Loucy (cell line): ENCODE measurements around the gene TNFRSF8.

Experiments used
- H2AFZ ChIP-seq: fragments of 200-600 bp; sonication (generic); 2 replicates; pipeline ENCODE4 v1.6.0; 2016; ENCODE audit warnings: antibody characterized with exemption, mild to moderate bottlenecking, low read length, moderate library complexity
- H3F3A ChIP-seq: fragments of 200-600 bp; 2 replicates; pipeline ENCODE4 v1.6.0; 2016; ENCODE audit warnings: antibody characterized with exemption, low read depth, mild to moderate bottlenecking
- H3K27me3 ChIP-seq: fragments of 200-600 bp; sonication (generic); 2 replicates; pipeline ENCODE4 v1.6.1; 2014; ENCODE audit warnings: low read length, mild to moderate bottlenecking; ENCODE audit not compliant: insufficient read depth, poor library complexity, severe bottlenecking
- H3K36me3 ChIP-seq: fragments of 200-600 bp; sonication (generic); 2 replicates; pipeline ENCODE4 v1.6.1; 2016; ENCODE audit warnings: low read length; ENCODE audit not compliant: insufficient read depth
- H3K4me1 ChIP-seq: fragments of 200-600 bp; sonication (generic); 2 replicates; pipeline ENCODE4 v1.5.1; 2014; ENCODE audit warnings: low read length, mild to moderate bottlenecking; ENCODE audit not compliant: insufficient read depth, poor library complexity, severe bottlenecking
- H3K4me2 ChIP-seq: fragments of 200-600 bp; sonication (generic); 2 replicates; pipeline ENCODE4 v1.6.0; 2014; ENCODE audit warnings: antibody characterized with exemption, low read length, low read depth, mild to moderate bottlenecking; ENCODE audit not compliant: poor library complexity, severe bottlenecking
- H3K4me3 ChIP-seq: fragments of 200-600 bp; sonication (generic); 2 replicates; pipeline ENCODE4 v1.5.1; 2014; ENCODE audit warnings: low read length, mild to moderate bottlenecking, mixed read lengths; ENCODE audit not compliant: poor library complexity, severe bottlenecking
- H3K79me2 ChIP-seq: fragments of 200-600 bp; sonication (generic); 2 replicates; pipeline ENCODE4 v1.6.1; 2014; ENCODE audit warnings: low read length; ENCODE audit not compliant: insufficient read depth
- H3K9ac ChIP-seq: fragments of 200-600 bp; sonication (generic); 2 replicates; pipeline ENCODE4 v1.6.0; 2014; ENCODE audit warnings: mild to moderate bottlenecking, low read depth, low read length, moderate library complexity; ENCODE audit not compliant: poor library complexity, severe bottlenecking
- H3K9me2 ChIP-seq: fragments of 200-600 bp; sonication (generic); replicated peaks from 2 replicates; pipeline ENCODE4 v1.6.1; 2016; ENCODE audit warnings: low read depth, low read length, mixed read lengths
- H3K9me3 ChIP-seq: fragments of 200-600 bp; sonication (generic); 2 replicates; pipeline ENCODE4 v1.6.1; 2014; ENCODE audit warnings: mild to moderate bottlenecking, antibody characterized with exemption, low read length, low read depth; ENCODE audit not compliant: insufficient read depth
- H4K20me1 ChIP-seq: fragments of 200-600 bp; sonication (generic); 2 replicates; pipeline ENCODE4 v1.6.0; 2014; ENCODE audit warnings: antibody characterized with exemption, low read length, mild to moderate bottlenecking; ENCODE audit not compliant: insufficient read depth, poor library complexity, severe bottlenecking
- CTCF ChIP-seq: fragments of 200-600 bp; sonication (generic); conservative IDR thresholded peaks from 2 replicates; pipeline ENCODE4 v1.5.1; 2014; ENCODE audit warnings: mild to moderate bottlenecking, antibody characterized with exemption, low read length
- EZH2phosphoT487 ChIP-seq: fragments of 200-600 bp; IDR thresholded peaks from 2 replicates; pipeline ENCODE4 v1.6.1; 2018; ENCODE audit warnings: antibody characterized with exemption, mild to moderate bottlenecking, moderate library complexity, borderline replicate concordance

TNFRSF8 gene

GRCh38 chr1:12111741-12112140, 48.6 kb downstream of the TNFRSF8 start:
- no peak overlapping the region for H3K9ac ChIP-seq
- H3K79me2 ChIP-seq, result no peaks in the 10 kb centered on the region
- H3K4me3 ChIP-seq, result no peak overlapping the region
- H3K9me3 ChIP-seq, result no peaks in the 10 kb centered on the region
- no peaks in the 10 kb centered on the region for H4K20me1 ChIP-seq
- no peaks in the 10 kb centered on the region for H3F3A ChIP-seq
- 0 out of 2 replicates have a peak, but pooled peaks cover 4% of the 10 kb centered on the region for H3K36me3 ChIP-seq
- H3K27me3 ChIP-seq, result no peaks in the 10 kb centered on the region
- TF ChIP-seq CTCF (no peak), EZH2phosphoT487 (no peak)
- H2AFZ ChIP-seq, result no peak overlapping the region
- H3K4me1 ChIP-seq, result no peaks in the 10 kb centered on the region
- H3K9me2 ChIP-seq, result no peaks in the 10 kb centered on the region
- no peak overlapping the region for H3K4me2 ChIP-seq

GRCh38 chr1:12112711-12113161, 49.6 kb downstream of the TNFRSF8 start:
- TF ChIP-seq CTCF (no peak), EZH2phosphoT487 (no peak)
- no peaks in the 10 kb centered on the region for H3F3A ChIP-seq
- no peaks in the 10 kb centered on the region for H3K79me2 ChIP-seq
- H4K20me1 ChIP-seq, result no peaks in the 10 kb centered on the region
- H2AFZ ChIP-seq, result no peak overlapping the region
- no peaks in the 10 kb centered on the region for H3K9me2 ChIP-seq
- H3K27me3 ChIP-seq, result no peaks in the 10 kb centered on the region
- no peak overlapping the region for H3K9ac ChIP-seq
- no peaks in the 10 kb centered on the region for H3K9me3 ChIP-seq
- no peak overlapping the region for H3K4me3 ChIP-seq
- H3K4me1 ChIP-seq, result no peaks in the 10 kb centered on the region
- no peak overlapping the region for H3K4me2 ChIP-seq
- 0 out of 2 replicates have a peak, but pooled peaks cover 4% of the 10 kb centered on the region for H3K36me3 ChIP-seq

- Histone ChIP-seq H2AFZ (no peak overlapping the region), H3K4me2 (no peak overlapping the region), H4K20me1 (no peaks in the 10 kb centered on the region), H3K4me1 (no peaks in the 10 kb centered on the region), H3K27me3 (no peaks in the 10 kb centered on the region), H3K4me3 (no peak overlapping the region), H3K79me2 (no peaks in the 10 kb centered on the region), H3K9me2 (no peaks in the 10 kb centered on the region), H3F3A (no peaks in the 10 kb centered on the region), H3K9ac (no peak overlapping the region), H3K36me3 (0 out of 2 replicates have a peak, but pooled peaks cover 4% of the 10 kb centered on the region), H3K9me3 (no peaks in the 10 kb centered on the region)
- TF ChIP-seq CTCF, result no peak
- no peak for TF ChIP-seq EZH2phosphoT487
Observed at GRCh38 chr1:12113433-12114339, 50.6 kb downstream of the TNFRSF8 start.
